ENCODE results near the gene ELP5. TPM values are rescaled to one million over a fixed set of nuclear protein-coding genes. Genes with fewer than 3 reads are reported as not detected.

The ELP5 gene
- total and polyA plus RNA-seq, 2 donors (not counting 3 experiments of a cell fraction or from before 2014, with no cell fraction given) = 44.4 to 54.7 TPM

DNA sequence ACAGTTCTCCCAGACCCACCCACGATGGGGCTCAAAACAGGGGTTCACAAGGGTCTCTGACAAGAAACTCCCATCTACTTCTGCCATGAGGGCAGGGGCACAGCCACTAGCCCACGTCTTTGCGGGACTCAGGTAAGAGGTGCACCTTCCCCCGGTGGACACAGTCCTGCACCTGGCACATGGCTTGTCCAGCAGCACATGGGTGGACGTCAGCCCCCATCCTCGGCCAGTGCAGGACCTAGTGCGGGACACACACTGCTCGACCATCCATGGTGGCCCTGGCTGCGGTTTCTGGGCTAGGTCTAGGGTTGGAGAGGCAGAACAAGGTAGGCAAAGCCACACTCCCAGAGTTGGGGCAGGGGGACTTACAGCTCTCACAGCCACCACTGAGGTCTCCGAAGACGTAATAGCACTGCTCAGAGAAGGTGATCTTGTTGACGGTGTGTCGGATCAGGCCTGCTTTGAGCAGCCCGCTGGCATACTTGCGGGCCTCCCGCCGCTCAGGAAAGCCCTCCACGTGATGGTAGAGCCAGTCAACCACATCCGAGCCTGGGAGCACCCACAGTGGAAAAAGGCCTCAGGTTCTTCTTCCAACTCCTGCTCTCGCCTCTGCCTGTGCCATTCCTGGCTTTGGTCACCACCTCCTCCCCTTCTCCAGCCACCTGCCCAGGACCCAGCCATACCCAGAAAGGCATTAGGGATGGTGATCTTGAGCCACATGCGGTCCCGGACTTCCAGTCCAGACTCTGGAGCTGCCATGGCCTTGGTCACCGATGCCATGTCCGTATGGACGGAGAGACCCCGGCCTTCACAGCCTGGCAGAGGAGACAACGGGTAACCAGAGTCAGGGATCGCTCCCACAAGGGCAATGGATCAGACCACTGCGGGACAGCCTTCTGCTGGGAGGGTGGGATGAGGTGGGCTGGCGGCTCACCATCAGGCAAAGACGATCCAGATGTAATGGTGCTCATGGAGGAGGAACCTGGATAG lies 25.0 kb upstream of the ELP5 start:
- intact Hi-C loops (cut with micrococcal nuclease) = no loop called here
- Histone ChIP-seq H3K4me3 (replicated peaks in 1 of 3; ENCODE audit: insufficient read depth in 1 of 3, low read depth in 1 of 3, low read length in 3 of 3) (no peak overlapping the region), H3K4me1 (ENCODE audit: control insufficient read depth, extremely low read depth, insufficient read depth, low read length) (no peaks in the 10 kb centered on the region), H4K20me1 (replicated peaks; ENCODE audit: control insufficient read depth, extremely low read depth, insufficient read depth, low read length) (peaks cover under 1% of the 10 kb centered on the region), H3K27ac (ENCODE audit: insufficient read depth, low read depth, low read length) (no peak overlapping the region), H3K27me3 (ENCODE audit: control insufficient read depth in 2 of 2, insufficient read depth in 2 of 2, low read length in 2 of 2) (no peaks in the 10 kb centered on the region), H3K9me1 (replicated peaks; ENCODE audit: control insufficient read depth, extremely low read depth, insufficient read depth, low read length) (no peaks in the 10 kb centered on the region), H3K36me3 (ENCODE audit: control insufficient read depth in 2 of 2, extremely low read depth in 1 of 2, insufficient read depth in 2 of 2, low read length in 2 of 2) (peaks cover 26 to 55% of the 10 kb centered on the region in 2 experiments), H3K4me2 (ENCODE audit: insufficient read depth, low read length) (no peak overlapping the region), H3K79me2 (ENCODE audit: control insufficient read depth, insufficient read depth, low read length) (peaks cover 19% of the 10 kb centered on the region), H2AFZ (ENCODE audit: low read depth, low read length) (no peak overlapping the region), H3K9ac (replicated peaks; ENCODE audit: extremely low read depth, insufficient read depth, low read length) (no peak overlapping the region), H3K9me3 (replicated peaks; ENCODE audit: control insufficient read depth, insufficient read depth, low read length) (no peaks in the 10 kb centered on the region)
- dilution Hi-C loops (cut with MboI; ENCODE audit: extremely low pct_ligation_motif_present, low sequenced_read_pairs) = no loop called here
- ChIA-PET CTCF (no interaction called here), POLR2A (no interaction called here)
- TF ChIP-seq, protein P1, sequence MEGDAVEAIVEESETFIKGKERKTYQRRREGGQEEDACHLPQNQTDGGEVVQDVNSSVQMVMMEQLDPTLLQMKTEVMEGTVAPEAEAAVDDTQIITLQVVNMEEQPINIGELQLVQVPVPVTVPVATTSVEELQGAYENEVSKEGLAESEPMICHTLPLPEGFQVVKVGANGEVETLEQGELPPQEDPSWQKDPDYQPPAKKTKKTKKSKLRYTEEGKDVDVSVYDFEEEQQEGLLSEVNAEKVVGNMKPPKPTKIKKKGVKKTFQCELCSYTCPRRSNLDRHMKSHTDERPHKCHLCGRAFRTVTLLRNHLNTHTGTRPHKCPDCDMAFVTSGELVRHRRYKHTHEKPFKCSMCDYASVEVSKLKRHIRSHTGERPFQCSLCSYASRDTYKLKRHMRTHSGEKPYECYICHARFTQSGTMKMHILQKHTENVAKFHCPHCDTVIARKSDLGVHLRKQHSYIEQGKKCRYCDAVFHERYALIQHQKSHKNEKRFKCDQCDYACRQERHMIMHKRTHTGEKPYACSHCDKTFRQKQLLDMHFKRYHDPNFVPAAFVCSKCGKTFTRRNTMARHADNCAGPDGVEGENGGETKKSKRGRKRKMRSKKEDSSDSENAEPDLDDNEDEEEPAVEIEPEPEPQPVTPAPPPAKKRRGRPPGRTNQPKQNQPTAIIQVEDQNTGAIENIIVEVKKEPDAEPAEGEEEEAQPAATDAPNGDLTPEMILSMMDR (IDR thresholded peaks at IDR 0.05; ENCODE audit: extremely low read depth in 1 of 2, insufficient read depth in 1 of 2, low read depth in 1 of 2, low read length in 2 of 2) = no peak
- TF ChIP-seq FOS (IDR thresholded peaks at IDR 0.05; ENCODE audit: borderline replicate concordance, insufficient read depth, low read length) (no peak), EZH2 (IDR thresholded peaks at IDR 0.05; ENCODE audit: borderline replicate concordance, low read depth, low read length, severe bottlenecking) (no peak), JUN (IDR thresholded peaks at IDR 0.05; ENCODE audit: borderline replicate concordance, insufficient read depth, insufficient read length, low read depth) (no peak), GATA2 (IDR thresholded peaks at IDR 0.05; ENCODE audit: insufficient read depth, insufficient read length, low read depth, low read length) (no peak), POLR2A (IDR thresholded peaks at IDR 0.05; ENCODE audit: low read depth, low read length) (no peak), POLR2AphosphoS5 (IDR thresholded peaks at IDR 0.05; ENCODE audit: insufficient read depth, low read depth, low read length) (no peak), MYC (IDR thresholded peaks at IDR 0.05; ENCODE audit: low read depth, low read length) (no peak)
- TF ChIP-seq, protein P2, sequence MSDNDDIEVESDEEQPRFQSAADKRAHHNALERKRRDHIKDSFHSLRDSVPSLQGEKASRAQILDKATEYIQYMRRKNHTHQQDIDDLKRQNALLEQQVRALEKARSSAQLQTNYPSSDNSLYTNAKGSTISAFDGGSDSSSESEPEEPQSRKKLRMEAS (IDR thresholded peaks at IDR 0.05; ENCODE audit: insufficient read depth, insufficient read length) = no peak
- FAIRE-seq (no peak), DNase-seq (ENCODE audit: low read depth, low spot score) (no peak)
- no TSS peak for BruUV-seq (replicated peaks)
